ENCODE measurements around the gene SLC9A5. TPM values are rescaled to one million over a fixed set of nuclear protein-coding genes. Genes with fewer than 3 reads are reported as not detected.

Gene SLC9A5
- total RNA-seq, 3 donors from 2014 or later = 3.2 to 4.0 (median 3.6) TPM

DNA sequence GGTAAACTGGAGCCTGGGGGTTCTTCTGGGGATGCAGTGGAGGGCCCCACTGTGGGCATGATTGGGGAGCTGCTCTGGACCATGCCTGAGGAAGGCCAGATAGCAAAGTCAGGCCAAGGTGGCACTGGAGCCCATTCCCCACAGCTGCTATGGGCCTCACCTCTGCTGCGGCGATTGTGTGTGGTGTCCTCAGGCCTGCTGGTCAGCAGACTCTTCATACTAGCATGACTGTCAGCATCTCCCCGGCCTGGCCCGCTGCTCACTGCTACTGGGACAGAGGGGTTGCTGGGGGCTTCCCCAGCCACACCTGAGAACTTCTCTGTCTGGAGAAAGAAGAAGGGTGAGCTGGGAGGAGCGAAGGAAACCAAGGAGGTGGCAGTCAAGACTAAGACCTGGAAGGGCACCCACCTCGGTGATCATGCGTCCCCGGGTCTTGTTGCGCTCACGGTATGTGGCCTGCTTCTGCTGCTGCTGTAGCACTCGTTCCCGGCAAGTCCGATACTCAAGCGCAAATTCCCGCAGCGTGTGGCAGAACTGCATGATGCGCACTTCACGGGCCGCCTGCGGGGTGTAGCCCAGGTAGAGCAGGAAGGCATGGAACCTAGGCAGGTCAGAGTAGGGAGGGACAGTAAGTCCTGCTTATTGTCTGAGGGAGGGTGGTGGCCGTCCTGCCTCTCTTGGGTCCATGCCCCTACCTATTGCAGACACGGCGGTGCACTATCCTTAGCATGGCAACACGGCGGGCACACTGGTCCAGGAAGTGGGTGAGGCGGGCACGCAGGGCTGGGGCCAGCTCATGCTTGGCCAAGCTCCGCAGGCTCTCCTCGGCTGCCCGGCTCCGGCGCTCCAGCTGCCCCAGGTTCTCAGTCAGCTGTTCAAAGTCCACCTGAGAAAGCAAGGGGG, 18.6 kb upstream of the SLC9A5 start:
- no peaks in the 10 kb centered on the region for H3K9me3 Mint-ChIP-seq
- no peak for DNase-seq
- peaks cover 19% of the 10 kb centered on the region for H3K36me3 Mint-ChIP-seq (ENCODE audit: insufficient read depth)
- H3K4me1 Mint-ChIP-seq (ENCODE audit: low read depth) = peaks cover 25% of the 10 kb centered on the region
- H3K27me3 Mint-ChIP-seq (ENCODE audit: low read depth) = no peaks in the 10 kb centered on the region
- H3K4me3 Mint-ChIP-seq = no peak overlapping the region
- no peak for ATAC-seq

DNA sequence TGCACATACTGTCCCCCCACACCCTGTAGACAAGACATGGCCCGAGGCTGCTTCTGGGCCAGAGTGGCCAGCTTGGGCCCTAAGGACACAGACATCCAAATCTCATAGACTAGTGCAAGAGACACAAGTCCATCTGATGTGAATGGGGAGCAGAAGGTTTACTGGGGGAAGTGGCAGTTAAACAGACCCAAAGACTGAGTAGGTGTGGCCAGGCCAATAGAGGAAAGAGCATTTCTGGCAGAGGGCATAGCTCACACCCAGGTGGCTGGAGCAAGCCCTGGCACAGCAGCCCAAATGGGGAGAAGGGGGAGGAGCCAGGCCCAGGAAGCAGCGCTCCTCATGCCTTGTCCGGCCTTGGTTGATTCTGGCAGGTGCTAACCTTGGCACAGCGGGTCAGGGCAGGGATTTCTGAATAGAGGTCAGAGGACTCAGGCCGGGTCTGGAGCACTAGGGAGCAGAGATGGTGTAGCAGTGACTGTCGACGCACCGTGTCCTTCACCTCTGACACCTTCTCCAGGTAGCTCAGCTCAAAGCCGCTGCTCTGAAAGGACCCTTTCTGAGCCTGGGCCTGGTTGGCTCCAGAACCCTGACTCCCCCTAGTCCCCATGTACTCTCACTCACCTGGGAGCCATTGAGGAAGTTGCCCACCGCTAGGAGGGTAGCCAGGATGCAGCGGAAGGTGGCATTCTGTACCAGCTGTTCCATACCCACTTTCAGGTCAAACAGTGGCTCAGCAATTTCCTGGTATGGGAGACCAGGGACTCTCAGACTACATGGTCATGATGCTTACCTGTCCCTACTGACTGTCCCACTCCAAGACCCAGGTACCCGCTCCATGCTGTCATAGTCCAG, 17.7 kb upstream of the SLC9A5 start:
- no peak for ATAC-seq
- Mint-ChIP-seq H3K36me3 (ENCODE audit: insufficient read depth) (peaks cover 20% of the 10 kb centered on the region), H3K4me1 (ENCODE audit: low read depth) (peaks cover 17% of the 10 kb centered on the region), H3K9me3 (no peaks in the 10 kb centered on the region), H3K4me3 (no peak overlapping the region), H3K27me3 (ENCODE audit: low read depth) (no peaks in the 10 kb centered on the region)
- DNase-seq = no peak

DNA sequence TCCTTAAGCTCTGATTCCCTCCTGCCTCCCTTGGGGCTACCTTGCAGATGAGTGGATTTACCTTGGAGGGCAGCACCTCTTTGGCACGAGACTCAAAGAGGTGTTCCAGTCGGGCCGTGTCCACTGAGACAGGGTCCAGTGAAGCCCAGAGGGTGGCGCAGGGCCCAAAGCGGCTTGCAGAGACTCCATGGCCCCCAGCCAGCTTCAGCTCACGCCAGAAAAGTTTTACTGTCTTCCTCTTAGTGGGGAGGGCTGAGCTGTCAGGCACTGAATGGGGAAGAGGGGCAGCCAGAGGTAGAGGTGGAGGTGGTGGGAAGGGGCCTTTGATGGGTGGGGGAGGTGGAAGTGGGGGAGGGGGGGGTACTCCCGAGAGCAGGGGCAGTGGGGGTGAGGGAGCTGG, 15.2 kb upstream of the SLC9A5 start:
- Mint-ChIP-seq H3K4me3 (no peak overlapping the region), H3K27me3 (ENCODE audit: low read depth) (no peaks in the 10 kb centered on the region), H3K36me3 (ENCODE audit: insufficient read depth) (peaks cover 34% of the 10 kb centered on the region), H3K4me1 (ENCODE audit: low read depth) (peaks cover 10% of the 10 kb centered on the region), H3K9me3 (no peaks in the 10 kb centered on the region)
- ATAC-seq (no peak), DNase-seq (no peak)

DNA sequence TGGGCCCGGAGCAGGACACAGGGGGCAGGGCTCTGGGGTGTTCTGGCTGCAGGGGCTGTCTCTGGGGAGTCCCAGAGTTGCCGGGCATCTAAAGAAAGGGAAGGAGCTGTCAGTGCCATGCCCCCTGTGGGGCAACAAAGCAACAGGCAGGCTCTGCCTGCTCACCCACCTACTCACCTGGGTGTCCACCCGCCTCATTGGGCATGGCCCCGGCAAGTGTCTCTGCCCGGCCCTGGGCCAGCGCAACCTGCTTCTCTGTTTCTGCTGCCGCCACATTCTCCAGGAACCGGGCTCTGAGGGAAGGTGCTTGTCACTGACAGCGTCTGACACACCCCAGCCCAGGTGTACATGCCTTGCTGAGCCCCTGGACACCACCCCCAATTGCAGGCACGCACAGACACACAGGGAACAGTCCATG, 14.6 kb upstream of the SLC9A5 start:
- no peak for ATAC-seq
- Mint-ChIP-seq H3K27me3 (ENCODE audit: low read depth) (no peaks in the 10 kb centered on the region), H3K9me3 (no peaks in the 10 kb centered on the region), H3K4me1 (ENCODE audit: low read depth) (peaks cover 10% of the 10 kb centered on the region), H3K36me3 (ENCODE audit: insufficient read depth) (peaks cover 29% of the 10 kb centered on the region), H3K4me3 (no peak overlapping the region)
- no peak for DNase-seq

DNA sequence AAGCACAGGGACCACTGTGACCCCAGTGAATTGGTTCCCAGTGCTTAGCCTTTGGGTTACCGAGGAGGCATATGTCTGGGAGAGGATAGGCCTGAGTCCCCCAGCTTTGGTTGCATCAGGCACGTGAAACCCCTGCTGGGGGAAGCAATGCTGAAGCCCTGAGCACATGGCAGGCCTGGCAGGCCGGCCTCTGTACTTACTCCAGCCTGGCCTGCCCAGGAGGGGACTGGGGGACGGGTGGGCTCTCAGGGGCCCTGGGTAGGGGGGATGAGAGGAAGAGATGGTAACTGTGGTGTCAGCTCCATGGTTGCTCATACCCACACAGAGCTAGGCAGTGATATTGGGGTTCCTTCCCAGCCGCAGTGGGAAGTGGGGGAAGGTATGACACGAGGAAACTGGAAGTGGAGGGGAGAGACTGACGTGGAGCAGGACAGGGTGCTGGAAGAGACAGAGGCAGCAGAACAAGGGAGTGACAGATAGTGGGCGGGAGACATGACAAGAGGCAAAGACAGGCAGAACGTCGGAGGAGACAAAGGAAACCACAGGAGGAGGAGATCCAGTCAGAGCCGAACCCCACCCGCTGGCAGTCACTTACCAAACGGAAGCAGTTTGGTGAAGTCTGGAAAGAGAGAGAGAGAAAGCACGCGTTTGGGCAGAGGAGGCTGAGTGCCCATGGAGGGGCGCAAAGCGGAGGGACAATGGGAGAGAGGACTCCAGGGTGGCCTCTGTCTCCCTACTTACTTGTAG, 12.8 kb upstream of the SLC9A5 start:
- peak overlapping the region; percentile 77 for H3K4me3 Mint-ChIP-seq
- peaks cover 29% of the 10 kb centered on the region for H3K36me3 Mint-ChIP-seq (ENCODE audit: insufficient read depth)
- ATAC-seq = peak; percentile 44 to 59
- DNase-seq = no peak
- peaks cover 11% of the 10 kb centered on the region for H3K4me1 Mint-ChIP-seq (ENCODE audit: low read depth)
- no peaks in the 10 kb centered on the region for H3K27me3 Mint-ChIP-seq (ENCODE audit: low read depth)
- H3K9me3 Mint-ChIP-seq = no peaks in the 10 kb centered on the region

DNA sequence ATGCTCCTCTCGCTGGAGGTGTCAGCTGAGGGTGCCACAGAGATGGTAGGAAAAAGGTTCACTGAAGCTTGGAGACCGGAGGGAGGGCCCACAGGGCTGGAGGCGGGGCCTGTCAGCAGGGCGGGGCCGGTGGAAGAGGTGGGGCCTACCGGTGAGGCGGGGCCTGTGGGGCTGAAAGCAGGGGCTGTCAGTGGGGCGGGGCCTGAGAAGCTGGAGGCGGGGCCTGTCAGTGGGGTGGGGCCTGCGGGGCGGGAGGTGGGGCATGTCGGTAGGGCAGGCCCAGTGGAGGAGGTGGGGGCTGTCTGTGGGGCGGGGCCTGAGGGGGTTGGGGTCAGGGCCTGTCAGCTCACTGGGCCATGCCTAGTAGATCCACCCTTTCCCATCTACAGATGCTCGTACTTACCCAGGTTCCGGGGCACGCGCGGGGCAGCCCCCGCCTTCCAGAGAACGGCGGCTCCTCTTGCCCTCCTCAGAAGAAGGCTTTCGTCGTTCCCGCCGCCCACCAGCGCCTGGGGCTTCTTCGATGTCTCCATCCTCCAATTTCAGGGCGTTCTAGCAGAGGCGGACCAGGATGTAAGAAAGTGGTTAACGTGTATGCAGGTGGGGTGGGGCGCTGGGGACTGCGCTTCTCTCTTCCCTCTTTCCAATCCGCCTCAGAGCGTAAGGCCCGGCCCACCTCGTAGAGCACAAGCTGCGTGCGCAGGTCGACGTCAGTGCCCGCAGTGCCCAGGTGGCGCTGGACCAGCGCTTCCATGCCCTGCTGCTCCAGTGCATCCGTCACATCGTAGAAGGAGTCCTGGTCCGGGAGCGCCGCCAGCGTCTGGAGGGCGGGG, 12.0 kb upstream of the SLC9A5 start:
- no peaks in the 10 kb centered on the region for H3K27me3 Mint-ChIP-seq (ENCODE audit: low read depth)
- H3K4me3 Mint-ChIP-seq = peak overlapping the region; percentile 77
- H3K36me3 Mint-ChIP-seq (ENCODE audit: insufficient read depth) = peaks cover 29% of the 10 kb centered on the region
- peak; percentile 57 for DNase-seq
- peaks cover 16% of the 10 kb centered on the region for H3K4me1 Mint-ChIP-seq (ENCODE audit: low read depth)
- no peaks in the 10 kb centered on the region for H3K9me3 Mint-ChIP-seq
- ATAC-seq = peak; percentile 93 to 96

DNA sequence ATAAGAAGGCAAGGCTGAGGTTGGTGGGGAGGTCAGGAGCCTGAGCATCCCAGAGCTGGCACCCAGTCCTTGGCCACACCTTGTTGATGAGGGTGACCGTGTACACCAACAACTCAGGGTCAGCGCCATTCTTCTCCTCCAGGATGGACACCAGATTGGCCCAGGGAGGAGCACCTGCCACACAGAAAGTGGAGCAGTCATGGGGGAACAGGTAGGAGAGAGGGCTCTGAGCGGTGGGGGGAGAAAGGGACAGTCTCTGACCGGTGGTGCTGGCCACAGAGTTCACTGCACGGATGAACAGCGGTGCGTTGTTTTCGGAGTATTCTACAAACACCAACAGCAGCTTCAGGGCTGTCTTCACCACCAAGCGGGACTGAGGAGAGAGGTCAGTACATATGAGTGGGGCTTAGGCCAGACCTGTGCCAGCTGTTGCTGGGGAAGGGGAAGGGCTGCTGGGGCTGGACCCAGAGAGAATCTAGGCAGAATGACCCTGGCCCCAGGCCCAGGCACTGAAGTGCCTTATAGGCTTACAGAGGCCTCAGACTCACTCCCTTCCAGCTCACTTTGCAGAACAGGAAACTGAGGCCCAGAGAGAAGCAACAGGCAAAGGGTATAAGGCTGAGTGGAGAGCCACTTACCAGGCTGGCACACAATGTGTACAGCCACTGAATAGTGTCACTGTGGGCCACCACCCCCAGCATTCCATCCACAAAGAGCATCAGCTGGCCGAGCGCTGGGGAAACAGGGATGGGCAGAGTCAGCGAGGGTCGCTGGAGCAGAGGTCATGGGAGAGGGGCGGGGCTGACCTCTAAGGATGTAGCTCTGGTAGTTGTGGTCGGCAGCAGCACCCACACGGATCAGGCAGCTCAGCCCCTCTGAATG, 11.1 kb upstream of the SLC9A5 start:
- Mint-ChIP-seq H3K4me3 (no peak overlapping the region), H3K36me3 (ENCODE audit: insufficient read depth) (peaks cover 29% of the 10 kb centered on the region), H3K9me3 (no peaks in the 10 kb centered on the region), H3K4me1 (ENCODE audit: low read depth) (peaks cover 20% of the 10 kb centered on the region), H3K27me3 (ENCODE audit: low read depth) (no peaks in the 10 kb centered on the region)
- DNase-seq = peak; percentile 2
- no peak for ATAC-seq

DNA sequence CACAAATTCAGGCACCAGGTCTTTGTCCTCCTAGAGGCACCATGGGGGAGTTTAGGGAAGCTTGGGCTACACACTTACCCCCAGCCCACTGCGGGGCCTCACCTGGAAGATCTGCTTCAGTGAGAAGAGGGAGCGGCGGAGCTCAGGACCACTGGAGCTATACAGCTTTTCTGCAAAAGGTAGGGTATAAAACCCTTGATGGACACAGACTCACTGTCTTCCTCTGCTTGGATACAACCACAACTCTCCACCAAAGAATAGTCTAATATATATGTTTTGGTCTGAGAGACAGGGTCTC, 10.6 kb upstream of the SLC9A5 start:
- no peaks in the 10 kb centered on the region for H3K9me3 Mint-ChIP-seq
- H3K4me1 Mint-ChIP-seq (ENCODE audit: low read depth) = peaks cover 20% of the 10 kb centered on the region
- H3K27me3 Mint-ChIP-seq (ENCODE audit: low read depth) = no peaks in the 10 kb centered on the region
- ATAC-seq (no peak), DNase-seq (no peak)
- H3K4me3 Mint-ChIP-seq = no peak overlapping the region
- peaks cover 29% of the 10 kb centered on the region for H3K36me3 Mint-ChIP-seq (ENCODE audit: insufficient read depth)

DNA sequence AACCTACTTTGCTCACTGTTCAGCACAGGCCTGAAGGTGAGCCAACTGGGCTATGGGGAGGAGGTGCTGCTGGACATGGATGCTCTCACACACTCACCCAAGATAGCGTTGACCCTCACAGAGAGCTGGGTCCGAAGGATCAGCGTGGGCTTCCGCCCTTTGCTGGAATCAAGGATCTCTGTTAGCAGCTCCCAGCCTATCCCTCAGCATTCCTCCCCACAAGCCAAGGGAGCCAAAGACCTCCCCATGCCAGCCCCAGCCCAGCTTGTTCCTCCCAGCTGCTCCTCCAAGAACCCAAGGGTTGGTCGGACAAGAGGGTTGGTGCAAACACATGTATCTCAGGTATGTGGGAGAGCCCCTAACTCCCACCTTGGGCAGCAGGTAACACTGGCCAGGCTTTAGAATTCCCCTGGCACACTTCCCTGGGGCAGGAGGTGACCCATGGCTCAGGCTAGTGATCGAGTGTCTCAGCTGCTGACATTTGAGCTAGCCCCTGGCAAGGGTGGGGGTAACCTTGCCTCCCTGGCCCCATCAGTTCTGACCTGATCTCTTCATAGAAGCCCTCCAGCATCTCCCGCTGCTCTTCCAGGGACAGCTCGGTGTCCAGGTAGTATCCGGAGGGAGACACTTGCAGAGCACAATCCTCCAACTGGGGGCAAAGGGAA, 9.8 kb upstream of the SLC9A5 start:
- no peak overlapping the region for H3K4me3 Mint-ChIP-seq
- H3K9me3 Mint-ChIP-seq = no peaks in the 10 kb centered on the region
- no peak for DNase-seq
- H3K36me3 Mint-ChIP-seq (ENCODE audit: insufficient read depth) = peaks cover 27% of the 10 kb centered on the region
- no peaks in the 10 kb centered on the region for H3K27me3 Mint-ChIP-seq (ENCODE audit: low read depth)
- no peak for ATAC-seq
- peaks cover 24% of the 10 kb centered on the region for H3K4me1 Mint-ChIP-seq (ENCODE audit: low read depth)

DNA sequence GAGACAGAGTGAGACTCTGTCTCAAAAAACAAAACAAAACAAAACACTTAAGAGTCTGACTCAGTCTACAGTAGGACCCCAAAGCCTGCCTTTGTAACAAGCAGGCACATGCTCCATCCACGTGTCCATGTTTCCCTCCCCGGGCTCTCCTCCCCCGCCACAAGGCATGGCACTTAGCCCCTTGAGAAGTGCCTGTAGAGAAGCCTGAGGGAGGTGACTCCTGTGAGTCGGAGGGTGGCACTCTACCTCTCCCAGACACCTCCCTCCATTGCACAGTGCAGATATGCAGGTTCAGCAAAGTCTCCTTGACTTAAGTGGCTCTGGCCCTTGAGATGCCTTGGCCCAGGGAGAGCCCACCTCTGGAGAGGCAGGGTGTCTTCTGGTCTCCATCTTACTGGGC, 8.3 kb upstream of the SLC9A5 start:
- H3K4me1 Mint-ChIP-seq (ENCODE audit: low read depth) = peaks cover 40% of the 10 kb centered on the region
- H3K36me3 Mint-ChIP-seq (ENCODE audit: insufficient read depth) = peaks cover 27% of the 10 kb centered on the region
- DNase-seq (no peak), ATAC-seq (no peak)
- no peaks in the 10 kb centered on the region for H3K9me3 Mint-ChIP-seq
- no peak overlapping the region for H3K4me3 Mint-ChIP-seq
- H3K27me3 Mint-ChIP-seq (ENCODE audit: low read depth) = no peaks in the 10 kb centered on the region

DNA sequence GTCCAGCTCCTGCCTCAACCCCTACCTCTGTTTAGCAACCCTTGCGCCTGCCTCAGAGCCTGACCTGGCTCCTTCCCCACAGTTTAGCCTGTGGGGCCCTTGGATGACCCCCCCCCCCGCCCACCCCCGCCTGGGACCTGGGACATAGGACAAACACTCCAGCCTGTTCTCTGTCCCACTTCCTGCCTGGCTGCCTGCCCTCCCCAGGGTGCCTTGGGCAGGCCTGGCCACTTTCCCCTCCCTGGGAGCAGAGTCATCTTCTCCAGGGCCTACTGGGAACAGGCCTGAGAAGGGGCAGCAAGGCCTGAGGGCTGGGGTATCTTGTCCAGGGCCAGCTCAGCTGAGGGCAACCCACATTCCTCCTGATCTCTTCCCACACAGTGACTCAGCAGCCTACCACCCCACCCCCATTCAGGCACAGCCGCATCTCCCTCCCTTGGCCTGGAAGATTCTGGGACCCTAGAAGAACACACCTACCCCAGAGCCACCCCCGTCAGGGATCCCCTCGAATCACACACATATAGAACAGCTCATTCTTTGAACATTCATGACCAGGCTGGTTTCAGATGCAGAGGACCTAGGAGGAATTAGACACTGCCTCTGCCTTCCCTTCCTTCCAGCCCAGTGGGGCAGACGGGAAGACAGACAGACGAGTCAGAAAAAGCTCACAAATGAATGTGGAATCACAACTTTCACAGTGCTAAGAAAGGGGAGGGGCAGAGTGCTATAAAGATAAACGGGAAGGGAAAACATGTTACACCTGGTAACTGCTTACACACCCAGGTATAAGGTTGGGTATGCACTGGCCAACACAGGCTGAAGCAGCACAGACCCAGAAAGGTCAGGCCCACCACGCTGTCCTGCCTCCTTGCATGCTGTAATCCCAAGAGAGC, 7.5 kb upstream of the SLC9A5 start:
- H3K9me3 Mint-ChIP-seq = no peaks in the 10 kb centered on the region
- peaks cover 39% of the 10 kb centered on the region for H3K4me1 Mint-ChIP-seq (ENCODE audit: low read depth)
- no peak for DNase-seq
- ATAC-seq = no peak
- no peaks in the 10 kb centered on the region for H3K27me3 Mint-ChIP-seq (ENCODE audit: low read depth)
- peaks cover 24% of the 10 kb centered on the region for H3K36me3 Mint-ChIP-seq (ENCODE audit: insufficient read depth)
- no peak overlapping the region for H3K4me3 Mint-ChIP-seq

Data from activated T-cell treated with anti-CD3 and anti-CD28 coated beads, Interleukin-2, amount 50 U/mL, for 4 hours (primary cell).